ENCODE results near the gene LRIT2.
"Not testable (repeated sequence)": the region's sequence is repeated elsewhere in the genome, so short reads cannot be mapped to it uniquely, and the experiment has no call there.

The LRIT2 gene

DNA sequence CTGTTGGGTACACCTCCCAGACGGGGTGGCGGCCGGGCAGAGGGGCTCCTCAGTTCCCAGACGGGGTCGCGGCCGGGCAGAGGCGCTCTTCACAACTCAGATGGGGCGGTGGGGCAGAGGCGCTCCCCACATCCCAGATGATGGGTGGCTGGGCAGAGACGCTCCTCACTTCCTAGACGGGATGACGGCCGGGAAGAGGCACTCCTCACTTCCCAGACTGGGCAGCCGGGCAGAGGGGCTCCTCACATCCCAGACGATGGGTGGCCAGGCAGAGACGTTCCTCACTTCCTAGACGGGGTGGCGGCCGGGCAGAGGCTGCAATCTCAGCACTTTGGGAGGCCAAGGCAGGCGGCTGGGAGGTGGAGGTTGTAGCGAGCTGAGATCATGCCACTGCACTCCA, 45.0 kb downstream of the LRIT2 start:
- not testable (repeated sequence) for DNase-seq (ENCODE audit: low spot score)

DNA sequence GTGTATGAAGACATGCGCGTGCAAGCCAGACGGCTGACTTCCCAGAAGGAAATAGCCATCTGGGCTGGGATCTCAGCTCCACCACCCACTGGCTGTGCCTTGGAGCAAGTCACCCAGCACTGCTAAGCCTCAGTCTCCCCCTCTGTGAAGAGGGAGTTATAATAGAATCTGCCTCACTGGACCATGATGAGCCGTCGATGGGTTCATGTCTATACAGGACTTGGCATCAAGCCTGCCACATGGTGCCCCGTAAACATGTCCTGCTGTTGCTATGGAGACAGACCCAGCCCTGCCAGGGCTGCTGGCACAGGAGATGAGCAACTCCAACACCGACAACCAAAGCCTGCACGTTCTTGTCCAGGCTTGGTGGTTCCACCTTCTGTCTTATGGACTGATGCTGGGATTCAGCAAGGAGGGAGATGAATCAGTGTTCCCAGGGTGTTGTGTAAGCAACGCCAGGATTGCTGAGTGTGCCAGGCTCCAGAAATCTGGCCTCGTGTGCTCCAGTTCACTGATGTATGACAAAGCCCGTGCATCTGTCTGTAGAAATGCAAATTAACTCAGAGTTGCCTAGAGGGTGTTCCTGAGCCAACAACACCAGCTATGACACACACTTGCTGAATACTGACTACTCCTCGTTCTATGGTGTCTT, 46.2 kb downstream of the LRIT2 start:
- no peak for DNase-seq (ENCODE audit: low spot score)

DNA sequence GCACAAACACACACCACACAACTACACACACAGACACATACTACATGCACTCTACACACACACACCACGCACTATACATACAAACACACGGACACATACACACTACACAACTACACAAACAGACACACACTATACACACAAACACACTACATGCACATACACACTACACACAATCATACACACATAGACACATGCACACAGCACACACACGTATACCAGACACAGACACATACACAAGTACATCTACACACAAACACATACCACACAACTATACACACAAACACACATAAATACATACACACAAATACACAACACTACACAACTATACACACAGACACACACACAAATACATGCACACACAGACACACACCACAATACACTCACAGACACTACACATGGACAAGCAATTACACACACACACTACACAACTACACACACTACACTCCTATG, 47.2 kb downstream of the LRIT2 start:
- no peak for DNase-seq (ENCODE audit: low spot score)

DNA sequence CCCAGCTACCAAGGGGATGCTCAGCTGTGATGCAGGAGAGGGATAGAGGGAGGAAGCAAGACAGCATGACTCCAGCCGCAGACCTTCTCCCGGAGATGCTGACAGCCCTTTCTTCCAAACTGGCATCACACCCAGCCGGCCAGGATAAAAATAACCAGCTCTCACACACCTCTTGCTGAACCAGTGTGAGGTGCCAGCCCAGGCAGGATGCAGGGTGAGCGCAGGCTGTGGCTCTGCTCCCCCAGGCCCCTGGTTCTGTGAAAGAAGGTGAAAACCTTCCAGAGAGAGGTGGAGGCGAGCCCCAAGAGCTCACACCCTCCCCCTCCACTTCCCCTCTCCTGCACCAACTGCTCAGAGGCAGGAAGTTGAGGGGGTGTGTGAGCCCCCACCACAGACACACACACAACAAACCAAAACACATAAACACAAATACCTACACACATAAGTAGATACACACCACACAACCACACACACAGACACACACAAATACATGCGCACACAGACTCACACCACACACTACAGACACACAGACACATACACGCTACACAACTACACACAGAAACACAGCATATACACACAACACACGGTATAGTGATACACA, 47.7 kb downstream of the LRIT2 start:
- DNase-seq (ENCODE audit: low spot score), result no peak

DNA sequence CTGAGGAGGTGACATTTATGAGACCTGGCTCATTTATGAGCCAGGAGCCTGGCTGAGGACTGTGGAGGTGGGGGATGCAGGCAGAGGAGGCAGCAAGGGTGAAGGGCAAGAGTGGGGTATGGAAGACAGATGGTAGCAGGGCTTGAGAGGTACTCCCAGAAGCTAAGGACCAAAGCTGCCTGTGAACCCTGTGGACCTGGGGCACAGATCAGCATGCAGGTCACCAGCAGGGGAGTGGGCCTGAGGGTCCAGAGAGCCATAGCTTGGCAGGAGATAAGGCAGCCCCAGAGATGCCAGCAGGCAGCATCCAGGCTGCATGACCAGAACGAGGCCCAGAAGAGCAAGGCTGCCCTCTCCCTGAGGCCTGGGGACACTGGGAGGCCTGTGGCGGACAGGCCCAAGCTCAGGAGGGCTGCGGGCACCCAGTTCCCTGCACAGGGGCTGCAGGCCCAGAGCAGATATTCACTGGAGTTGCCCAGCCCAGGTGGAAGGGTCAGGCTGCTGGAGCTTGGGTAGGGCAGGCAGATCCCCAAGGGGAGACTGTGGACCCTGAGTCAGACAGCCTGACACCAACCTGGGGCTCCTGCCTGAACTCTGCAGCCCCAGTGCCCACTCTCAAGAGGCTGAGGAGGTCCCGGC, 48.4 kb downstream of the LRIT2 start:
- DNase-seq (ENCODE audit: low spot score), result no peak

DNA sequence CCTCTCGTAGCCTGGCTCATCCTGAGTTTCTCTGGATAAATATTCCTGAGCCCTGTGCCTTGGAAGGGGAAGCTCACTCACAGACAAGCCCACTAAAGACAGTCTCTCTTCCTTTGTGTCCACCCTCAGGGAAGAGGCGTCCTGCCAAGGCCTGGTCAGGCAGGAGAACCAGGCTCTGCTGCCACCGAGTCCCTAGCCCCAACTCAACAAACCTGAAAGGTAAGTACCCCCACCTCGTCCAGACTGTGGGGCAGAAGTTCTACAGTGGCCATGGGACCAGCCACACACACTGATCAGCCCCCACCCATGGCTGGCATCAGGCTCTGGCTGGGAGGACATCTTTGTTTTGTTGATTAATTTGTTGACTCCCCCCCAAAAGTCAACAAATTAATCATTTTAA, 49.0 kb downstream of the LRIT2 start:
- no peak for DNase-seq (ENCODE audit: low spot score)

DNA sequence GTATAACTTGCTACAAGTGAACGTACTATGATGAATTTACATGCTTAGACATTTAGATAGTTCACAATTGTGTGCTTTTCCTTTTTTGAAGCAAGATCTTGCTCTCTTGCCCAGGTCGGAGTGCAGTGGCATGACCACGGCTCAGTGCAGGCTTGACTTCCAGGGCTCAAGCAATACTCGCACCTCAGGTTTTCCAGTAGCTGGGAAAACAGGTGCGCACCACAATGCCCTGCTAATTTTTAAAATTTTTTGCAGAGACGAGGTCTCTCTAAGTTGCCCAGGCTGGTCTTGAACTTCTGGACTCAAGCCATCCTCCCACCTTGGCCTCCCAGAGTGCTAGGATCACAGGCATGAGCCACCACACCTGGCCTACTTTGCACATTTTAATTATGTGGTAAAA, 49.9 kb downstream of the LRIT2 start:
- DNase-seq (ENCODE audit: low spot score), result no peak

DNA sequence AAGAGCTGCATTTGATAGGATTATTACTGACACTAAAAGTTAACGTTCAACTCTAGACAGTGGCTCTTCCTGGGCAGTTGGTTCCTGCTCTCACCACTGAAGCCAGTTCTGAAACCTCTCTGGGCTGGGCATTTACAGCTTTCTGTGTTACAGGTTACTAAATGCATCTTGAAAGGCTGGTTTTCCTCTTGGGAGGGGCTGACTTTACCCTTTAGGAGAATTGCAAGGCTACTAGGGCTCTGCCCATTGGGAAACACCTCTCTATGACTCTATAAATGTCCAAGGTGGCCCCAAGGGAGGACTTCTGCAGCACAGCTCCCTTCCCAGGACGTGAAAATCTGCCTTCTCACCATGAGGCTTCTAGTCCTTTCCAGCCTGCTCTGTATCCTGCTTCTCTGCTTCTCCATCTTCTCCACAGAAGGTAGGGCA, 51.8 kb downstream of the LRIT2 start, which contains the start of gene GPR15LG:
TSS of gene GPR15LG (plus strand) at position 301 of the 429 bp plus-strand sequence. CDS start at position 352, 51 bp downstream.
- no peak for DNase-seq (ENCODE audit: low spot score)

DNA sequence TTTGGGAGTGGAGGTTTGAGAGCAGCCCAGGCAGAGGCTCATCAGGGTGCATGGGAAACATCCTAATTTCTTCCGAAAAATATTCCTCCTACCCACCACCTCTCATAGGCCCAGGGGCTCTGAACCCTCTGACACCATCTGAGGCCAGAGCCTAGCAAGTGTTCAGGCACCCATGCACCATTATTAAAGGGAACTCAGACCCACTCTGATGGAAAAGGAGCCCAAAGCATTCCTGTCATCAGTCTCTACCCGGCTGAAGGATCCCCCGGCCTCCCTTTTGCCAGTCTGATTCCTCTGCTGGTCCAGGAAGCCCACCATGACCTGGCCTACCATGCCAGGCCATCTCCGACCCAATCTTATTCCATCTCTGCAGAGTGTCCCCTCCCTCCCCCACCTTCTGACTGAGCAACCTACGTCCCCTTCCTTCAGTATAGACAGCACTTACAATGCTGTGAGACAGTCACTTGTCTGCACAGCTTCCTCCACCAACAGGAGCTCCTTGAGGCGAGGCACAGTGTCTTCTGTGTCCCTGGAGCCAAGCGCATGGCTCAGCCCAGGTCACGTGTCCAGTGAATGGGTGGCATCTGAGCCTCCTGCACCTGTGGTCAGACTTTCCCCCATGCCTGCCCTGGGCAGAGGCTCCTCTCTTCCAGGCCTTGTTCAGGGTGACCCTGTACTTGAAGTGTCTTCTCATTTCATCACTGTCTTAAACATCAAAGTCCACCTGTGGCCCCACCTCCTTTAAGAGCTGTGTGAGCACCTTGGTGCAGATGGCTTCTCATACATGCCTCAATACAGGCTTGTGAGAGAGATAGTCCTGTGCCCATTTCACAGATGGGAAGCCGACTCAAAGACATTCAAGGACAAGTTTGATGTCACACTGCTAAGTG, 52.6 kb downstream of the LRIT2 start:
- no peak for DNase-seq (ENCODE audit: low spot score)

DNA sequence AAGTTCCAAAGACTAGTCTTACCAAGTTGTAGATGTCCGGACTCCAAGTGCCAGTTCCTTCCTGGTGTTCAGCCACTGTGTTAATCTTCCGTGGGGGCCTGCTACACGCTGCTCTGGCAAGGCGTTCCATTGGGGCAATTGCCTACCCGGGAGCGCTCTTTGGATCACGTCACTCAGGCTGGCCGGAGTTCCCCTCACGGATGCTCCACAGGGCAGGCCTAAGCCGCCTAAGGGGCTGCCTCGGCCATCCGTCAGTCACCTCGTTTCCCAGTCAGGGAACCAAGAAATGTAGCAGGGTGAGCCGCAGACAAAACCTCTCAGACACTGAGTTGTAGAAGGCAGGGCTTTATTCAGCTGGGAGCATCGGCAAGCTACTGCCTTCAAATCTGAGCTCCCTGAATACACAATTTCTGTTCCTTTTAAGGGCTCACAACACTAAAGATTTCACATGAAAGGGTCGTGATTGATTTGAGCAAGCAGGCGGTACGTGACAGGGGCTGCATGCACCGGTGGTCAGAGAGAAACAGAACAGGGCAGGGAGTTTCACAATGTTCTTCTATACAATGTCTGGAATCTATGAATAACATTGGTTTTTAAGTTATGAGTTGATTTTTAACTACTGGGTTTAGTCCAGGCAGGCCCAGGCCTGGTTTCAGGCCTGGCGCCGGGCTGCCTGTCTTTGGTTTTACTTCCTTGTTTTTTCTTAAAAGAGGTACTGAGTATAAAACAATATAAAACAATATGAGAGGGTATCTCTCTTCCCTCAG, 53.5 kb downstream of the LRIT2 start:
- not testable (repeated sequence) for DNase-seq (ENCODE audit: low spot score)

DNA sequence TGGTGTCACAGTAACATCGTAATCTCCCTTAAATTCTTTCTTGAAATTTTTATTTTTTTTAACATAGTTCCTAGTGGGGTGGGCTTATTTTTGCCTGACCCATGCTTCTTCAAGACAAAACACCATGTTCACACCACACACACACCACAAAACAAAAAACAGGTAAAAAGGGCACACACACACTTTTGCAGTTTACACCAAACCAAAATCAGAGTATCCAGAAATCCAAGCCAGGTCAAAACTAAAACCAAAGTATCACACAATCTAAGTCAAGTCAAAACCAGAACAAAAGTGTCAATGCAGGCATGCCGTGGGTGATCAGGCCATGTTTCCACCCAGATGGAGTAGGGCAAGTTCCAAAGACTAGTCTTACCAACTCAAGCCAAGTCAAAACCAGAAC, 54.1 kb downstream of the LRIT2 start:
- not testable (repeated sequence) for DNase-seq (ENCODE audit: low spot score)
